Measurements from ENCODE around the gene DPP6. TPM values are rescaled to one million over a fixed set of nuclear protein-coding genes. Genes with fewer than 3 reads are reported as not detected.

DPP6 gene
- total and polyA plus RNA-seq, 2 experiments from 2014 or later = 0.21 TPM; not detected in 1

- DNase-seq (ENCODE audit: low read depth in 1 of 2, low spot score in 1 of 2) = no peak
- no peak overlapping the region for H3K27ac ChIP-seq
- H3K27me3 ChIP-seq = no peaks in the 10 kb centered on the region
- no peaks in the 10 kb centered on the region for H3K9me3 ChIP-seq (ENCODE audit: low read depth)
- H3K4me1 ChIP-seq (ENCODE audit: low read depth) = no peaks in the 10 kb centered on the region
- TF ChIP-seq CTCF (IDR thresholded peaks at IDR 0.05; ENCODE audit: low read depth, low read length) = no peak
- no peaks in the 10 kb centered on the region for H3K36me3 ChIP-seq
- H3K4me3 ChIP-seq = no peak overlapping the region
These were observed 321.8 kb downstream of the DPP6 start for GRCh38 chr7:154373956-154374355.

- Histone ChIP-seq H3K36me3 (no peaks in the 10 kb centered on the region), H3K4me1 (ENCODE audit: low read depth) (no peaks in the 10 kb centered on the region), H3K9me3 (ENCODE audit: low read depth) (no peaks in the 10 kb centered on the region), H3K27me3 (no peaks in the 10 kb centered on the region), H3K27ac (no peak overlapping the region), H3K4me3 (no peak overlapping the region)
- no peak for DNase-seq (ENCODE audit: low read depth in 1 of 2, low spot score in 1 of 2)
- TF ChIP-seq CTCF (IDR thresholded peaks at IDR 0.05; ENCODE audit: low read depth, low read length) = no peak
These were observed 323.8 kb downstream of the DPP6 start for GRCh38 chr7:154375956-154376355.

- no peak for TF ChIP-seq CTCF (IDR thresholded peaks at IDR 0.05; ENCODE audit: low read depth, low read length)
These were observed 328.6 kb downstream of the DPP6 start for GRCh38 chr7:154380771-154381170.

GRCh38 chr7:154383045-154383444 lies 330.8 kb downstream of the DPP6 start:
- Histone ChIP-seq H3K4me3 (no peak overlapping the region), H3K27ac (no peak overlapping the region), H3K27me3 (no peaks in the 10 kb centered on the region), H3K36me3 (no peaks in the 10 kb centered on the region), H3K9me3 (ENCODE audit: low read depth) (no peaks in the 10 kb centered on the region), H3K4me1 (ENCODE audit: low read depth) (no peaks in the 10 kb centered on the region)
- no peak for TF ChIP-seq CTCF (IDR thresholded peaks at IDR 0.05; ENCODE audit: low read depth, low read length)
- DNase-seq (ENCODE audit: low read depth in 1 of 2, low spot score in 1 of 2) = no peak

More at GRCh38 chr7:154380771-154381170, 328.6 kb downstream of the DPP6 start:
- Histone ChIP-seq H3K4me3 (no peak overlapping the region), H3K27me3 (no peaks in the 10 kb centered on the region), H3K36me3 (no peaks in the 10 kb centered on the region), H3K9me3 (ENCODE audit: low read depth) (no peaks in the 10 kb centered on the region), H3K4me1 (ENCODE audit: low read depth) (no peaks in the 10 kb centered on the region), H3K27ac (no peak overlapping the region)
- DNase-seq (ENCODE audit: low read depth in 1 of 2, low spot score in 1 of 2) = no peak

- no peaks in the 10 kb centered on the region for H3K9me3 ChIP-seq (ENCODE audit: low read depth)
- H3K4me1 ChIP-seq (ENCODE audit: low read depth) = no peaks in the 10 kb centered on the region
- no peak for TF ChIP-seq CTCF (IDR thresholded peaks at IDR 0.05; ENCODE audit: low read depth, low read length)
- H3K36me3 ChIP-seq = no peaks in the 10 kb centered on the region
- H3K27me3 ChIP-seq = no peaks in the 10 kb centered on the region
- no peak overlapping the region for H3K27ac ChIP-seq
- DNase-seq (ENCODE audit: low read depth in 1 of 2, low spot score in 1 of 2) = no peak
- H3K4me3 ChIP-seq = no peak overlapping the region
These were observed 333.0 kb downstream of the DPP6 start for GRCh38 chr7:154385214-154385613.

GRCh38 chr7:154387252-154387651 lies 335.1 kb downstream of the DPP6 start:
- DNase-seq (ENCODE audit: low read depth in 1 of 2, low spot score in 1 of 2) = no peak
- no peaks in the 10 kb centered on the region for H3K27me3 ChIP-seq
- no peak overlapping the region for H3K27ac ChIP-seq
- no peaks in the 10 kb centered on the region for H3K4me1 ChIP-seq (ENCODE audit: low read depth)
- H3K4me3 ChIP-seq = no peak overlapping the region
- TF ChIP-seq CTCF (IDR thresholded peaks at IDR 0.05; ENCODE audit: low read depth, low read length) = no peak
- H3K9me3 ChIP-seq (ENCODE audit: low read depth) = no peaks in the 10 kb centered on the region
- no peaks in the 10 kb centered on the region for H3K36me3 ChIP-seq

Data from cardiac muscle cell (in vitro differentiated cells and primary cell).